C1 segment of cervical spinal cord (tissue), 14 donors: ENCODE results near the gene IRX4.

ENCODE experiments used
- DNase-seq, 14 donors: peaks; one replicate each; lab custom pipeline; 2025; lab: John Stamatoyannopoulos, UW

The IRX4 gene

GRCh38 chr5:1840741-1841521, 41.8 kb downstream of the IRX4 start:
- DNase-seq: no peak

- DNase-seq: no peak
Measured at GRCh38 chr5:1840071-1840547, 42.6 kb downstream of the IRX4 start.

- no peak for DNase-seq
Measured at GRCh38 chr5:1838013-1838412, 44.7 kb downstream of the IRX4 start.

- DNase-seq: no peak
Measured at GRCh38 chr5:1836891-1837880, 45.5 kb downstream of the IRX4 start.

- DNase-seq: no peak
Measured at GRCh38 chr5:1836176-1836890, 46.4 kb downstream of the IRX4 start.

- no peak for DNase-seq
Measured at GRCh38 chr5:1835431-1835830, 47.3 kb downstream of the IRX4 start.

GRCh38 chr5:1834721-1835429, 47.9 kb downstream of the IRX4 start:
- no peak for DNase-seq

GRCh38 chr5:1834022-1834551, 48.6 kb downstream of the IRX4 start:
- no peak for DNase-seq

- no peak for DNase-seq
Measured at GRCh38 chr5:1833264-1834021, 49.3 kb downstream of the IRX4 start.

- no peak for DNase-seq
Measured at GRCh38 chr5:1832511-1833250, 50.0 kb downstream of the IRX4 start.

- DNase-seq: no peak
Measured at GRCh38 chr5:1831677-1832313, 50.9 kb downstream of the IRX4 start.

- no peak for DNase-seq
Measured at GRCh38 chr5:1831257-1831656, 51.5 kb downstream of the IRX4 start.

GRCh38 chr5:1830571-1831228, 52.0 kb downstream of the IRX4 start:
- no peak for DNase-seq

GRCh38 chr5:1827886-1828397, 54.8 kb downstream of the IRX4 start:
- no peak for DNase-seq
